Muscle layer of colon (tissue), 2 donors: ENCODE measurements around the gene FOXK1.

ENCODE experiments used
- H3K27ac ChIP-seq: one replicate; pipeline ENCODE4 v1.7.0; 2013; ENCODE audit warnings: low read depth, mild to moderate bottlenecking, low read length, moderate library complexity
- H3K27me3 ChIP-seq, 2 donors: one replicate each; pipeline ENCODE4 v1.7.0; 2013; ENCODE audit warnings: low read length in 2 of 2, mild to moderate bottlenecking in 2 of 2; ENCODE audit not compliant: insufficient read depth in 2 of 2, control insufficient read depth in 1 of 2
- H3K36me3 ChIP-seq: one replicate; pipeline ENCODE4 v1.7.0; 2013; ENCODE audit warnings: mild to moderate bottlenecking, low read length; ENCODE audit not compliant: insufficient read depth
- H3K4me1 ChIP-seq: one replicate; pipeline ENCODE4 v1.7.0; 2013; ENCODE audit warnings: mild to moderate bottlenecking, low read length; ENCODE audit not compliant: insufficient read depth
- H3K4me3 ChIP-seq, 2 donors: one replicate each; pipeline ENCODE4 v1.7.0; 2013; ENCODE audit warnings: low read length in 2 of 2, low read depth in 1 of 2, mild to moderate bottlenecking in 1 of 2, moderate library complexity in 1 of 2
- H3K9ac ChIP-seq: one replicate; pipeline ENCODE4 v1.7.0; 2013; ENCODE audit warnings: low read length
- H3K9me3 ChIP-seq: one replicate; pipeline ENCODE4 v1.7.0; 2013; ENCODE audit warnings: mild to moderate bottlenecking, low read length
- donor health status: abdominal sarcoma.
- donor health status: Adenocarcinoma of cecum.

FOXK1 gene

GRCh38 chr7:4714767-4715409, 32.8 kb downstream of the FOXK1 start:
- Histone ChIP-seq H3K27me3 (no peaks in the 10 kb centered on the region), H3K36me3 (peaks cover 7% of the 10 kb centered on the region), H3K9ac (no peak overlapping the region), H3K27ac (no peak overlapping the region), H3K4me3 (peak overlapping the region in 1 of 2 donors; percentile 8), H3K9me3 (no peaks in the 10 kb centered on the region), H3K4me1 (peaks cover 30% of the 10 kb centered on the region)

GRCh38 chr7:4715410-4715776, 33.3 kb downstream of the FOXK1 start:
- Histone ChIP-seq H3K4me3 (peak overlapping the region in 1 of 2 donors; percentile 8), H3K27ac (peak overlapping the region; percentile 12), H3K27me3 (no peaks in the 10 kb centered on the region), H3K9me3 (no peaks in the 10 kb centered on the region), H3K4me1 (peaks cover 30% of the 10 kb centered on the region), H3K36me3 (peaks cover 7% of the 10 kb centered on the region), H3K9ac (no peak overlapping the region)

GRCh38 chr7:4716946-4717795, 35.1 kb downstream of the FOXK1 start:
- H3K36me3 ChIP-seq: no peaks in the 10 kb centered on the region
- H3K27ac ChIP-seq: no peak overlapping the region
- no peaks in the 10 kb centered on the region for H3K9me3 ChIP-seq
- H3K4me1 ChIP-seq: peaks cover 29% of the 10 kb centered on the region
- no peak overlapping the region for H3K9ac ChIP-seq
- H3K27me3 ChIP-seq: no peaks in the 10 kb centered on the region
- H3K4me3 ChIP-seq: no peak overlapping the region

- Histone ChIP-seq H3K27ac (no peak overlapping the region), H3K27me3 (no peaks in the 10 kb centered on the region), H3K9ac (no peak overlapping the region), H3K9me3 (no peaks in the 10 kb centered on the region), H3K4me1 (peaks cover 23% of the 10 kb centered on the region), H3K36me3 (no peaks in the 10 kb centered on the region), H3K4me3 (no peak overlapping the region)
These were observed 36.0 kb downstream of the FOXK1 start for GRCh38 chr7:4718075-4718474.

- no peaks in the 10 kb centered on the region for H3K27me3 ChIP-seq
- H3K4me3 ChIP-seq: no peak overlapping the region
- no peak overlapping the region for H3K9ac ChIP-seq
- H3K27ac ChIP-seq: no peak overlapping the region
- no peaks in the 10 kb centered on the region for H3K36me3 ChIP-seq
- H3K4me1 ChIP-seq: peaks cover 28% of the 10 kb centered on the region
- H3K9me3 ChIP-seq: no peaks in the 10 kb centered on the region
These were observed 38.1 kb downstream of the FOXK1 start for GRCh38 chr7:4720225-4720624.

- peaks cover 31% of the 10 kb centered on the region for H3K4me1 ChIP-seq
- H3K27ac ChIP-seq: no peak overlapping the region
- H3K4me3 ChIP-seq: no peak overlapping the region
- H3K9ac ChIP-seq: no peak overlapping the region
- no peaks in the 10 kb centered on the region for H3K9me3 ChIP-seq
- H3K27me3 ChIP-seq: no peaks in the 10 kb centered on the region
- no peaks in the 10 kb centered on the region for H3K36me3 ChIP-seq
These were observed 40.2 kb downstream of the FOXK1 start for GRCh38 chr7:4722308-4722707.

- no peaks in the 10 kb centered on the region for H3K27me3 ChIP-seq
- H3K27ac ChIP-seq: peak overlapping the region; percentile 24
- H3K9me3 ChIP-seq: no peaks in the 10 kb centered on the region
- H3K4me1 ChIP-seq: peaks cover 37% of the 10 kb centered on the region
- H3K4me3 ChIP-seq: no peak overlapping the region
- no peak overlapping the region for H3K9ac ChIP-seq
- peaks cover 5% of the 10 kb centered on the region for H3K36me3 ChIP-seq
These were observed 41.0 kb downstream of the FOXK1 start for GRCh38 chr7:4722960-4723630.

- Histone ChIP-seq H3K27me3 (no peaks in the 10 kb centered on the region), H3K27ac (peak overlapping the region; percentile 97), H3K9ac (peak overlapping the region; percentile 67), H3K4me3 (peak overlapping the region; percentile 56 to 79), H3K9me3 (no peaks in the 10 kb centered on the region), H3K4me1 (peaks cover 40% of the 10 kb centered on the region), H3K36me3 (peaks cover 10% of the 10 kb centered on the region)
These were observed 42.5 kb downstream of the FOXK1 start for GRCh38 chr7:4724648-4725013.

- Histone ChIP-seq H3K4me1 (peaks cover 43% of the 10 kb centered on the region), H3K27ac (peak overlapping the region; percentile 97), H3K36me3 (peaks cover 10% of the 10 kb centered on the region), H3K4me3 (peak overlapping the region; percentile 56 to 79), H3K9ac (peak overlapping the region; percentile 67), H3K27me3 (no peaks in the 10 kb centered on the region), H3K9me3 (no peaks in the 10 kb centered on the region)
These were observed 43.1 kb downstream of the FOXK1 start for GRCh38 chr7:4725014-4725849.

- H3K27me3 ChIP-seq: no peaks in the 10 kb centered on the region
- peak overlapping the region; percentile 67 for H3K9ac ChIP-seq
- peak overlapping the region; percentile 56 to 79 for H3K4me3 ChIP-seq
- peaks cover 50% of the 10 kb centered on the region for H3K4me1 ChIP-seq
- H3K36me3 ChIP-seq: peaks cover 10% of the 10 kb centered on the region
- no peaks in the 10 kb centered on the region for H3K9me3 ChIP-seq
- H3K27ac ChIP-seq: peak overlapping the region; percentile 97
These were observed 43.9 kb downstream of the FOXK1 start for GRCh38 chr7:4725850-4726450.
